Measurements from ENCODE around the gene MMP27.

DNA sequence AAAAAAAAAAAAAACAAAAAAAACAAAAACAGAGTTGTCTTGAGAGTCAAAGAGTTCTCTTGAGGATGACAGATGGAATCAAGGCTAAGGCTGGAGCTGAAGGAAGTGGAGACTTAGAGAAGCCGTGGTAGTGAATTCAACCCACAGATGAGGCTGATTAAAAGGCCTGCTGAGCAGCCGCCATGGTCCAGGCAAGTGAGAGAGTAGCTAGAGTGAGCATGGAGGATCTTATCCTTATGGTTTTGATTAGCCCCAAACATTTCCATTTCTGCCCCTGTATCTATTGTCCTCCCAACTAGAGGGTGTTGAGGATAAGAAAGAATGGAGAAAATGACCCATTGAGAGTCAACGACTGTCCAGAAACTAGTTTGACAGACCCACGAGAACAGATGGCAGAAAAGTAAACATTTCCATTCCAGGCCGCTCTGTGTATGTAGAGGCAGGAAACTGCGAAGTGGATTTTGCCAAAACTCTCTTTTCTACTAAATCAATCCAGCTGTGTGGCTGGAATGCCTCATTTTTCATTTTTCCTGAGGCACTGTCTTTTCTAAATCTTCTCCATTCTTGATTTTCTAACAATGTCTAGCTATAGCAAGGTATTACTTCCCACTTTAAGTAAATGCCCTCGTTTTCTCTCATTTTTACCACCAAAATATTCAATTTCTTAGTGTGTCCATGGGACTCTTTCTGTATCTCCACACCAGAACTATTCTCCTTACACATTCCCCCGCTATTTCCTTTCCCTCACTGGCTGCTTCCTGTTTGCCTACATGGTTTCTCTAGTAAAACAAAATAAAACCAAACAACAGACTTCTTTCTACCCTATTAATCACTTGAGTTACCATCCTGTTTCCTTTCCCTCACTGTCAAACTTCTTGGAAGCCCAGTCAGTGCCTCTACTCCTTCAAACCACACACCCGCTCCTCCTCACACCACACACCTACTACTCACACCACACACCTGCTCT lies 24.6 kb upstream of the MMP27 start:
- TF ChIP-seq, protein P1, sequence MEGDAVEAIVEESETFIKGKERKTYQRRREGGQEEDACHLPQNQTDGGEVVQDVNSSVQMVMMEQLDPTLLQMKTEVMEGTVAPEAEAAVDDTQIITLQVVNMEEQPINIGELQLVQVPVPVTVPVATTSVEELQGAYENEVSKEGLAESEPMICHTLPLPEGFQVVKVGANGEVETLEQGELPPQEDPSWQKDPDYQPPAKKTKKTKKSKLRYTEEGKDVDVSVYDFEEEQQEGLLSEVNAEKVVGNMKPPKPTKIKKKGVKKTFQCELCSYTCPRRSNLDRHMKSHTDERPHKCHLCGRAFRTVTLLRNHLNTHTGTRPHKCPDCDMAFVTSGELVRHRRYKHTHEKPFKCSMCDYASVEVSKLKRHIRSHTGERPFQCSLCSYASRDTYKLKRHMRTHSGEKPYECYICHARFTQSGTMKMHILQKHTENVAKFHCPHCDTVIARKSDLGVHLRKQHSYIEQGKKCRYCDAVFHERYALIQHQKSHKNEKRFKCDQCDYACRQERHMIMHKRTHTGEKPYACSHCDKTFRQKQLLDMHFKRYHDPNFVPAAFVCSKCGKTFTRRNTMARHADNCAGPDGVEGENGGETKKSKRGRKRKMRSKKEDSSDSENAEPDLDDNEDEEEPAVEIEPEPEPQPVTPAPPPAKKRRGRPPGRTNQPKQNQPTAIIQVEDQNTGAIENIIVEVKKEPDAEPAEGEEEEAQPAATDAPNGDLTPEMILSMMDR (IDR thresholded peaks at IDR 0.05), result no peak
- no peak for TF ChIP-seq POLR2A (IDR thresholded peaks at IDR 0.05)
